GM12891 (cell line): ENCODE data around the gene C19orf44.

Experiments used
- PAX5 ChIP-seq: IDR thresholded peaks from 2 replicates; pipeline ENCODE4 v1.6.1; 2011; ENCODE audit warnings: low read length, moderate library complexity, mild to moderate bottlenecking; ENCODE audit not compliant: insufficient read depth, severe bottlenecking
- POLR2A ChIP-seq: IDR thresholded peaks from 2 replicates; pipeline ENCODE4 v1.6.1; 2011; ENCODE audit warnings: low read depth, low read length, control low read depth
- POLR2AphosphoS5 ChIP-seq: IDR thresholded peaks from 2 replicates; pipeline ENCODE4 v1.6.1; 2011; ENCODE audit warnings: low read depth, low read length, control low read depth

- TF ChIP-seq PAX5: no peak
- no peak for TF ChIP-seq POLR2A
- no peak for TF ChIP-seq POLR2AphosphoS5
These were observed 25.0 kb upstream of the C19orf44 start for GRCh38 chr19:16470911-16471811.
